HEK293 (cell line): Measurements from ENCODE around the gene FAM234A.
A peak's percentile ranks its signal among the peaks of the same experiment; 100 is the strongest.

Experiments
- CTCF ChIP-seq: fragments of 450-650 bp; formaldehyde crosslinking; IDR thresholded peaks from 2 replicates; pipeline ENCODE4 v1.5.1; 2016; ENCODE audit warnings: missing biosample characterization, missing genetic modification characterization
- EGR2 ChIP-seq: fragments of 450-650 bp; formaldehyde crosslinking; IDR thresholded peaks from 2 replicates; pipeline ENCODE4 v1.5.1; 2016; ENCODE audit warnings: low read depth, missing biosample characterization, missing genetic modification characterization
- KLF8 ChIP-seq: fragments of 450-650 bp; formaldehyde crosslinking; IDR thresholded peaks from 2 replicates; pipeline ENCODE4 v1.5.1; 2016; ENCODE audit warnings: missing biosample characterization, missing genetic modification characterization
- ZBTB48 ChIP-seq: fragments of 450-650 bp; formaldehyde crosslinking; IDR thresholded peaks from 2 replicates; pipeline ENCODE4 v1.5.1; 2016; ENCODE audit warnings: missing biosample characterization, missing genetic modification characterization
- ZBTB8A ChIP-seq: fragments of 450-650 bp; formaldehyde crosslinking; IDR thresholded peaks from 2 replicates; pipeline ENCODE4 v1.5.1; 2016; ENCODE audit warnings: missing biosample characterization, missing genetic modification characterization
- ZFHX2 ChIP-seq: fragments of 450-650 bp; formaldehyde crosslinking; conservative IDR thresholded peaks from 2 replicates; pipeline ENCODE4 v1.5.1; 2016; ENCODE audit warnings: missing biosample characterization, missing genetic modification characterization
- ZFP41 ChIP-seq: fragments of 450-650 bp; formaldehyde crosslinking; IDR thresholded peaks from 2 replicates; pipeline ENCODE4 v1.5.1; 2016; ENCODE audit warnings: missing biosample characterization, missing genetic modification characterization, borderline replicate concordance
- ZNF114 ChIP-seq: fragments of 450-650 bp; formaldehyde crosslinking; IDR thresholded peaks from 2 replicates; pipeline ENCODE4 v1.5.0; 2017; ENCODE audit warnings: missing biosample characterization, missing genetic modification characterization
- ZNF169 ChIP-seq: fragments of 450-650 bp; formaldehyde crosslinking; IDR thresholded peaks from 2 replicates; pipeline ENCODE4 v1.5.1; 2016; ENCODE audit warnings: missing biosample characterization, missing genetic modification characterization
- ZNF174 ChIP-seq: fragments of 450-650 bp; formaldehyde crosslinking; IDR thresholded peaks from 2 replicates; pipeline ENCODE4 v1.5.0; 2017; ENCODE audit warnings: missing biosample characterization, mild to moderate bottlenecking, missing genetic modification characterization
- ZNF202 ChIP-seq: fragments of 450-650 bp; formaldehyde crosslinking; IDR thresholded peaks from 2 replicates; pipeline ENCODE4 v1.5.1; 2016; ENCODE audit warnings: missing biosample characterization, missing genetic modification characterization, borderline replicate concordance
- ZNF221 ChIP-seq: fragments of 450-650 bp; formaldehyde crosslinking; IDR thresholded peaks from 2 replicates; pipeline ENCODE4 v1.5.1; 2017; ENCODE audit warnings: missing biosample characterization, missing genetic modification characterization, borderline replicate concordance
- ZNF24 ChIP-seq: fragments of 450-650 bp; formaldehyde crosslinking; IDR thresholded peaks from 2 replicates; pipeline ENCODE4 v1.5.1; 2016; ENCODE audit warnings: missing biosample characterization, missing genetic modification characterization
- ZNF549 ChIP-seq: fragments of 450-650 bp; IDR thresholded peaks from 2 replicates; pipeline ENCODE4 v1.5.1; 2018; ENCODE audit warnings: missing biosample characterization, missing genetic modification characterization, mild to moderate bottlenecking, inconsistent platforms, moderate library complexity
- ZNF555 ChIP-seq: fragments of 450-650 bp; formaldehyde crosslinking; conservative IDR thresholded peaks from 2 replicates; pipeline ENCODE4 v1.5.1; 2017; ENCODE audit warnings: missing biosample characterization, mild to moderate bottlenecking, missing genetic modification characterization, inconsistent platforms
- ZNF626 ChIP-seq: fragments of 450-650 bp; sonication (Bioruptor Pico); formaldehyde crosslinking; IDR thresholded peaks from 2 replicates; pipeline ENCODE4 v1.5.1; 2018; ENCODE audit warnings: missing biosample characterization, missing genetic modification characterization, inconsistent platforms
- ZNF654 ChIP-seq: fragments of 450-650 bp; formaldehyde crosslinking; IDR thresholded peaks from 2 replicates; pipeline ENCODE4 v1.5.1; 2016; ENCODE audit warnings: low read depth, missing biosample characterization, missing genetic modification characterization
- ZNF677 ChIP-seq: fragments of 450-650 bp; IDR thresholded peaks from 2 replicates; pipeline ENCODE4 v1.5.0; 2018; ENCODE audit warnings: missing biosample characterization, mild to moderate bottlenecking, missing genetic modification characterization, moderate library complexity
- ZXDB ChIP-seq: fragments of 450-650 bp; formaldehyde crosslinking; IDR thresholded peaks from 2 replicates; pipeline ENCODE4 v1.5.1; 2016; ENCODE audit warnings: missing biosample characterization, missing genetic modification characterization
- TF ChIP-seq, protein P1 (sequence below): fragments of 450-650 bp; formaldehyde crosslinking; optimal IDR thresholded peaks from 2 replicates; pipeline ENCODE3; 2016; ENCODE audit warnings: missing biosample characterization, mild to moderate bottlenecking, missing genetic modification characterization
- TF ChIP-seq, protein P2 (sequence below): fragments of 450-650 bp; formaldehyde crosslinking; IDR thresholded peaks from 2 replicates; pipeline ENCODE4 v1.5.1; 2016; ENCODE audit warnings: missing biosample characterization, missing genetic modification characterization, borderline replicate concordance
- TF ChIP-seq, protein P3 (sequence below): fragments of 450-650 bp; formaldehyde crosslinking; IDR thresholded peaks from 2 replicates; pipeline ENCODE4 v1.5.1; 2017; ENCODE audit warnings: missing biosample characterization, missing genetic modification characterization
- TF ChIP-seq, protein P4 (sequence below): fragments of 450-650 bp; formaldehyde crosslinking; IDR thresholded peaks from 2 replicates; pipeline ENCODE4 v1.5.1; 2016; ENCODE audit warnings: missing biosample characterization, missing genetic modification characterization
- TF ChIP-seq, protein P5 (sequence below): fragments of 450-650 bp; formaldehyde crosslinking; IDR thresholded peaks from 2 replicates; pipeline ENCODE4 v1.5.1; 2017; ENCODE audit warnings: missing biosample characterization, missing genetic modification characterization

FAM234A gene

GRCh38 chr16:278863-279366, 44.3 kb downstream of the FAM234A start (continued):
- TF ChIP-seq ZNF555 (tag by site-specific recombination), result no peak
- TF ChIP-seq, protein P1, sequence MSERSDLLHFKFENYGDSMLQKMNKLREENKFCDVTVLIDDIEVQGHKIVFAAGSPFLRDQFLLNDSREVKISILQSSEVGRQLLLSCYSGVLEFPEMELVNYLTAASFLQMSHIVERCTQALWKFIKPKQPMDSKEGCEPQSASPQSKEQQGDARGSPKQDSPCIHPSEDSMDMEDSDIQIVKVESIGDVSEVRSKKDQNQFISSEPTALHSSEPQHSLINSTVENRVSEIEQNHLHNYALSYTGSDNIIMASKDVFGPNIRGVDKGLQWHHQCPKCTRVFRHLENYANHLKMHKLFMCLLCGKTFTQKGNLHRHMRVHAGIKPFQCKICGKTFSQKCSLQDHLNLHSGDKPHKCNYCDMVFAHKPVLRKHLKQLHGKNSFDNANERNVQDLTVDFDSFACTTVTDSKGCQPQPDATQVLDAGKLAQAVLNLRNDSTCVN, result peak; percentile 9
- TF ChIP-seq ZNF202 (tag by site-specific recombination), result no peak
- TF ChIP-seq ZNF174 (tag by site-specific recombination), result no peak
- TF ChIP-seq, protein P2, sequence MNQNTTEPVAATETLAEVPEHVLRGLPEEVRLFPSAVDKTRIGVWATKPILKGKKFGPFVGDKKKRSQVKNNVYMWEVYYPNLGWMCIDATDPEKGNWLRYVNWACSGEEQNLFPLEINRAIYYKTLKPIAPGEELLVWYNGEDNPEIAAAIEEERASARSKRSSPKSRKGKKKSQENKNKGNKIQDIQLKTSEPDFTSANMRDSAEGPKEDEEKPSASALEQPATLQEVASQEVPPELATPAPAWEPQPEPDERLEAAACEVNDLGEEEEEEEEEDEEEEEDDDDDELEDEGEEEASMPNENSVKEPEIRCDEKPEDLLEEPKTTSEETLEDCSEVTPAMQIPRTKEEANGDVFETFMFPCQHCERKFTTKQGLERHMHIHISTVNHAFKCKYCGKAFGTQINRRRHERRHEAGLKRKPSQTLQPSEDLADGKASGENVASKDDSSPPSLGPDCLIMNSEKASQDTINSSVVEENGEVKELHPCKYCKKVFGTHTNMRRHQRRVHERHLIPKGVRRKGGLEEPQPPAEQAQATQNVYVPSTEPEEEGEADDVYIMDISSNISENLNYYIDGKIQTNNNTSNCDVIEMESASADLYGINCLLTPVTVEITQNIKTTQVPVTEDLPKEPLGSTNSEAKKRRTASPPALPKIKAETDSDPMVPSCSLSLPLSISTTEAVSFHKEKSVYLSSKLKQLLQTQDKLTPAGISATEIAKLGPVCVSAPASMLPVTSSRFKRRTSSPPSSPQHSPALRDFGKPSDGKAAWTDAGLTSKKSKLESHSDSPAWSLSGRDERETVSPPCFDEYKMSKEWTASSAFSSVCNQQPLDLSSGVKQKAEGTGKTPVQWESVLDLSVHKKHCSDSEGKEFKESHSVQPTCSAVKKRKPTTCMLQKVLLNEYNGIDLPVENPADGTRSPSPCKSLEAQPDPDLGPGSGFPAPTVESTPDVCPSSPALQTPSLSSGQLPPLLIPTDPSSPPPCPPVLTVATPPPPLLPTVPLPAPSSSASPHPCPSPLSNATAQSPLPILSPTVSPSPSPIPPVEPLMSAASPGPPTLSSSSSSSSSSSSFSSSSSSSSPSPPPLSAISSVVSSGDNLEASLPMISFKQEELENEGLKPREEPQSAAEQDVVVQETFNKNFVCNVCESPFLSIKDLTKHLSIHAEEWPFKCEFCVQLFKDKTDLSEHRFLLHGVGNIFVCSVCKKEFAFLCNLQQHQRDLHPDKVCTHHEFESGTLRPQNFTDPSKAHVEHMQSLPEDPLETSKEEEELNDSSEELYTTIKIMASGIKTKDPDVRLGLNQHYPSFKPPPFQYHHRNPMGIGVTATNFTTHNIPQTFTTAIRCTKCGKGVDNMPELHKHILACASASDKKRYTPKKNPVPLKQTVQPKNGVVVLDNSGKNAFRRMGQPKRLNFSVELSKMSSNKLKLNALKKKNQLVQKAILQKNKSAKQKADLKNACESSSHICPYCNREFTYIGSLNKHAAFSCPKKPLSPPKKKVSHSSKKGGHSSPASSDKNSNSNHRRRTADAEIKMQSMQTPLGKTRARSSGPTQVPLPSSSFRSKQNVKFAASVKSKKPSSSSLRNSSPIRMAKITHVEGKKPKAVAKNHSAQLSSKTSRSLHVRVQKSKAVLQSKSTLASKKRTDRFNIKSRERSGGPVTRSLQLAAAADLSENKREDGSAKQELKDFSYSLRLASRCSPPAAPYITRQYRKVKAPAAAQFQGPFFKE (tag by site-specific recombination), result no peak
- TF ChIP-seq, protein P3, sequence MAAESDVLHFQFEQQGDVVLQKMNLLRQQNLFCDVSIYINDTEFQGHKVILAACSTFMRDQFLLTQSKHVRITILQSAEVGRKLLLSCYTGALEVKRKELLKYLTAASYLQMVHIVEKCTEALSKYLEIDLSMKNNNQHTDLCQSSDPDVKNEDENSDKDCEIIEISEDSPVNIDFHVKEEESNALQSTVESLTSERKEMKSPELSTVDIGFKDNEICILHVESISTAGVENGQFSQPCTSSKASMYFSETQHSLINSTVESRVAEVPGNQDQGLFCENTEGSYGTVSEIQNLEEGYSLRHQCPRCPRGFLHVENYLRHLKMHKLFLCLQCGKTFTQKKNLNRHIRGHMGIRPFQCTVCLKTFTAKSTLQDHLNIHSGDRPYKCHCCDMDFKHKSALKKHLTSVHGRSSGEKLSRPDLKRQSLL, result peak; percentile 45; the same call in 1 of the 2 replicates
- no peak for TF ChIP-seq ZNF114 (tag by site-specific recombination)
- TF ChIP-seq ZNF677, result no peak
- TF ChIP-seq CTCF (tag by site-specific recombination), result no peak
- TF ChIP-seq ZNF654 (tag by site-specific recombination), result no peak
- TF ChIP-seq, protein P4, sequence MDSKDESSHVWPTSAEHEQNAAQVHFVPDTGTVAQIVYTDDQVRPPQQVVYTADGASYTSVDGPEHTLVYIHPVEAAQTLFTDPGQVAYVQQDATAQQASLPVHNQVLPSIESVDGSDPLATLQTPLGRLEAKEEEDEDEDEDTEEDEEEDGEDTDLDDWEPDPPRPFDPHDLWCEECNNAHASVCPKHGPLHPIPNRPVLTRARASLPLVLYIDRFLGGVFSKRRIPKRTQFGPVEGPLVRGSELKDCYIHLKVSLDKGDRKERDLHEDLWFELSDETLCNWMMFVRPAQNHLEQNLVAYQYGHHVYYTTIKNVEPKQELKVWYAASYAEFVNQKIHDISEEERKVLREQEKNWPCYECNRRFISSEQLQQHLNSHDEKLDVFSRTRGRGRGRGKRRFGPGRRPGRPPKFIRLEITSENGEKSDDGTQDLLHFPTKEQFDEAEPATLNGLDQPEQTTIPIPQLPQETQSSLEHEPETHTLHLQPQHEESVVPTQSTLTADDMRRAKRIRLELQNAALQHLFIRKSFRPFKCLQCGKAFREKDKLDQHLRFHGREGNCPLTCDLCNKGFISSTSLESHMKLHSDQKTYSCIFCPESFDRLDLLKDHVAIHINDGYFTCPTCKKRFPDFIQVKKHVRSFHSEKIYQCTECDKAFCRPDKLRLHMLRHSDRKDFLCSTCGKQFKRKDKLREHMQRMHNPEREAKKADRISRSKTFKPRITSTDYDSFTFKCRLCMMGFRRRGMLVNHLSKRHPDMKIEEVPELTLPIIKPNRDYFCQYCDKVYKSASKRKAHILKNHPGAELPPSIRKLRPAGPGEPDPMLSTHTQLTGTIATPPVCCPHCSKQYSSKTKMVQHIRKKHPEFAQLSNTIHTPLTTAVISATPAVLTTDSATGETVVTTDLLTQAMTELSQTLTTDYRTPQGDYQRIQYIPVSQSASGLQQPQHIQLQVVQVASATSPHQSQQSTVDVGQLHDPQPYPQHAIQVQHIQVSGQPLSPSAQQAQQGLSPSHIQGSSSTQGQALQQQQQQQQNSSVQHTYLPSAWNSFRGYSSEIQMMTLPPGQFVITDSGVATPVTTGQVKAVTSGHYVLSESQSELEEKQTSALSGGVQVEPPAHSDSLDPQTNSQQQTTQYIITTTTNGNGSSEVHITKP, result 0 out of 2 replicates have a peak, but pooled peaks have one; percentile 11
- no peak for TF ChIP-seq ZNF626 (tag by site-specific recombination)
- no peak for TF ChIP-seq ZBTB48 (tag by site-specific recombination)
- peak; percentile 13; the same call in 1 of the 2 replicates for TF ChIP-seq KLF8 (tag by site-specific recombination)
- TF ChIP-seq, protein P5, sequence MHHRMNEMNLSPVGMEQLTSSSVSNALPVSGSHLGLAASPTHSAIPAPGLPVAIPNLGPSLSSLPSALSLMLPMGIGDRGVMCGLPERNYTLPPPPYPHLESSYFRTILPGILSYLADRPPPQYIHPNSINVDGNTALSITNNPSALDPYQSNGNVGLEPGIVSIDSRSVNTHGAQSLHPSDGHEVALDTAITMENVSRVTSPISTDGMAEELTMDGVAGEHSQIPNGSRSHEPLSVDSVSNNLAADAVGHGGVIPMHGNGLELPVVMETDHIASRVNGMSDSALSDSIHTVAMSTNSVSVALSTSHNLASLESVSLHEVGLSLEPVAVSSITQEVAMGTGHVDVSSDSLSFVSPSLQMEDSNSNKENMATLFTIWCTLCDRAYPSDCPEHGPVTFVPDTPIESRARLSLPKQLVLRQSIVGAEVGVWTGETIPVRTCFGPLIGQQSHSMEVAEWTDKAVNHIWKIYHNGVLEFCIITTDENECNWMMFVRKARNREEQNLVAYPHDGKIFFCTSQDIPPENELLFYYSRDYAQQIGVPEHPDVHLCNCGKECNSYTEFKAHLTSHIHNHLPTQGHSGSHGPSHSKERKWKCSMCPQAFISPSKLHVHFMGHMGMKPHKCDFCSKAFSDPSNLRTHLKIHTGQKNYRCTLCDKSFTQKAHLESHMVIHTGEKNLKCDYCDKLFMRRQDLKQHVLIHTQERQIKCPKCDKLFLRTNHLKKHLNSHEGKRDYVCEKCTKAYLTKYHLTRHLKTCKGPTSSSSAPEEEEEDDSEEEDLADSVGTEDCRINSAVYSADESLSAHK (tag by site-specific recombination), result no peak
- peak; percentile 35 for TF ChIP-seq ZXDB
- TF ChIP-seq ZNF24 (tag by site-specific recombination), result no peak
- TF ChIP-seq ZFP41 (tag by site-specific recombination), result no peak
- TF ChIP-seq ZNF549 (tag by site-specific recombination), result no peak
- no peak for TF ChIP-seq ZBTB8A (tag by site-specific recombination)
- no peak for TF ChIP-seq ZNF169 (tag by site-specific recombination)
- TF ChIP-seq ZFHX2, result no peak
- no peak for TF ChIP-seq ZNF221 (tag by site-specific recombination)
- TF ChIP-seq EGR2 (tag by site-specific recombination), result no peak
